HUDEP-2 (cell line): ENCODE measurements around the gene PCCB.
"Not testable (repeated sequence)": the region's sequence is repeated elsewhere in the genome, so short reads cannot be mapped to it uniquely, and the experiment has no call there.

Experiments used
- DNase-seq, 76 experiments: peaks; one replicate each; lab custom pipeline; 2025; ENCODE audit not compliant: unreplicated experiment in 76 of 76; lab: John Stamatoyannopoulos, UW

The PCCB gene

DNA sequence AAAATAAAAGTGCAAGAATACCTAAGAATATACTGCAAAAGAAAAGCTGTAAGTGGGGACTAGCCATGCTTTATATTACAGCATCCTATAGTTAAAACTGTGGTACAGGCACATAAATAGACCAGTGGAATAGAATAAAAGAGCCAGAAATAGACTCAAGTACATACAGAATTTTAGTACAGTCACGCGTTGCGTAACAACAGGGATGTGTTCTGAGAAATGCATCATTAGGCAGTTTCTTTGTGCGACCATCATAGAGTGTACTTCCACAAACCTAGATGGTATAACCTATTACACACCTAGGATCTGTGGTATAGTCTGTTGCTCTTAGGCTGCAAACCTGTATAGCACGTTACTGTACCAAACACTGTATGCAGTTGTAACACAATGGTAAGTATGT, 61.8 kb downstream of the PCCB start:
- no peak for DNase-seq

DNA sequence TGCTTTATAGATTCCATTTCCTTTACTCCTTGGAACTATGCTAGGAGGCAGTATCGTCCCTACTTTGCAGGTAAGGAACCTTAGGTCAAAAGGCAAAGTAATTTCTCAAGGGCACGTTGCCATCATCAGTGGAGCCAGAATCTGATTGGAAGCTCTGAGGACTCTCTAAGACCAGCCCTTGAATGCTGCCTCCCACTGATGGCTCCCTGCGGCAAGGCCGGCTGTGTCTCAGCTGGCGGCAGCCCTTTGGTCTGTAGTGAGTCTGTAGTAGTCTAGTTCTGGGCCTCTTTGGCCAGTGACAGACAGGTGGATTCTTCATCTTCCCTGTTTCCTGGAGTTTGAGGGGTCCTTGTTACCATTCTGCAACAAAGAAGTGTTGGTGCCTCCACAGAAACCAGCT, 76.2 kb downstream of the PCCB start:
- no peak for DNase-seq

DNA sequence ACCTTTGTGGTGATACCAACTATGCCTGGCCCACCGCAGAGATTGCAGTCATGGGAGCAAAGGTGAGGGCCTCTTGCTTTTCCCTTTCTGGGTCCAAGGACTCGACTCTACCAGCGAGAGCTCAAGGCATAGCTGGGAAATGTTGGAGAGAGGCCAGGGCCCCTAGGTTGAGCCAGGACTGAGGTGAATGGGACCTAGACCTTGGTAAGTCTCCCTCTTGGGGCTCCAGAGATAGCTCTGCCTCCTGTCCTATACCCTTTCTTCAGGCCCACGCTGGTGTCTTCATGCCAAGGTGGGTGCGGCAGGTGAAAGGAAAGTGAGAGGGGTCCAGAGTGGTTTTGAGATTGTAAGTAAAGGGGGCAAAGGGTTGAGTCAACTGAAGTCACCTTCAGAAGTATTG, 77.5 kb downstream of the PCCB start:
- no peak for DNase-seq

GRCh38 chr3:136329593-136329992, 79.5 kb downstream of the PCCB start:
- no peak for DNase-seq

GRCh38 chr3:136330900-136331299, 80.8 kb downstream of the PCCB start:
- peak in 2 of 76 experiments; percentile 4 to 17 for DNase-seq

- DNase-seq, result no peak
Measured at GRCh38 chr3:136332302-136332701, 82.2 kb downstream of the PCCB start.

GRCh38 chr3:136332776-136333175, 82.6 kb downstream of the PCCB start:
- DNase-seq, result no peak

- no peak for DNase-seq
Measured at GRCh38 chr3:136334209-136334608, 84.1 kb downstream of the PCCB start.

- DNase-seq, result not testable (repeated sequence)
Measured at GRCh38 chr3:136334726-136335125, 84.6 kb downstream of the PCCB start.

GRCh38 chr3:136336329-136337100, 86.4 kb downstream of the PCCB start:
- DNase-seq, result no peak

DNA sequence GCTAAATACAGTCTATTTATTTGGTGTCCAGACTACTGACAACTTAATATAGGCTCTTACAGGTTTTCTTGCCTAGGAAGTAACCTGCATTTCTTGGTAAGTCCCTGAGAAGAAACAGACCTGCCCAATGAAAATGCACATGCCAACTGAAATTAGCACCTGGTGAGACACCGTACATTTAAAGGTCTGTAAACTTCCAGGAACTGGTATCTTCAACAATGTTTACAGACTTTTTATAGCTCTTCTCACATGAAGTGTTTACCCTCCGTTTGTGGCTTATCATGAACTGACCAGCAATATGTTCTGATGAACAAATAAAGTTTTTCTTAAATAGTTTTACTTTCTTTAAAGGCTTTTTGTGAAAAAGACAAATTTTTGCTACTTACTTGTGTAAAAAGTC, 93.3 kb downstream of the PCCB start:
- no peak for DNase-seq

DNA sequence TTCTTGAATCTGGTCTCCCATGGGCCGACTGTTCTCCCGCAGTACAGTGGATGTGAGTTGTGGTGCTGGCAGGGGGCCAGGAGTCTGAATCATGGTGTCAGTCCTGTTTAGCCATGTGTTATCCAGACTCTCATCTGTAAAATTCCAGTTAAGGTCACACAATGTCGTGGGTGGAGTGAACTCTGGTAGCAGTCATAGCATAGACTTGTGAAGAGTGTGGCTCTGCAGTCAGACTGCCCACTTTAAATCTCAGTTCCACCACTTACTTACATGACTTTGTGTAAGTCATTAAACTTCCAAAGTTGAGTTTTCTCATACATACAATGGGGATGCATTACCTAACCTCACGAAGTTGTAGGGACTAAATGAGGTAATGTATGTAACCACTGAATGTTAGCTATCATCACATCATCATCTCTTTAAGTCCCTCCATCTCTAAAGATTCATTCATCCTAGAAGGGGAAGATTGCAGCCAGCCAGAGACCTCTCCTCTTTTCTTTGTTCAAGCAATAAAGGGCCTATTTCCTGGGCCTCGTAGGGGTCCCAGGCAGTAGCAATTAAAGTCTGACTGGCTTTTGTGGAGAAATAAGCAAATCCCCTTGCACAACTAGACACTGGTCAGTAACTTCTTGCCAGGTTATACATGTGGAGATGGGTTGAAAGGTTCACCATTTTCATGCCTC, 93.9 kb downstream of the PCCB start:
- peak in 66 of 76 experiments; percentile 3 to 76 (median 43) for DNase-seq

- DNase-seq, result no peak
Measured at GRCh38 chr3:136346486-136346885, 96.3 kb downstream of the PCCB start.

GRCh38 chr3:136350132-136350531, 100.0 kb downstream of the PCCB start:
- no peak for DNase-seq

DNA sequence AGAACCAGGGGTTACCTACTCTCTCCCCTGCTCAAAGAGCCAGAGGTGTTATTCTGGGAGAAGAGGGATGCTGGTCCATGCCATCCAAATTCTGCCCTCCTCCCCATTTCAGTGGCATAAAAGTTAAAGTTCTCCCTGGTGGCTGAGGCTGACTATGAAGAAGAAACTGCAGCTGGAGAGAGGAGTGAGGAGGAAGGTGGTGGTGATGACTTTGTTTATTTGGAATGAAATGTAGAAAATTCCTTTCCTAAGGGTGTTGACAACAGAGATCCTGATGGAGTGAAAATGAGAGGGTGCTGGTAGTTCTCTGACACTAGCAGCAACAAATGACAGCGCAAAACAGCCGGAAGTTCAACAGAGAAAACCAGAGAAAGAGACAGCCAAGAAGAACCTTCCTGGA, 100.4 kb downstream of the PCCB start:
- DNase-seq, result no peak

DNA sequence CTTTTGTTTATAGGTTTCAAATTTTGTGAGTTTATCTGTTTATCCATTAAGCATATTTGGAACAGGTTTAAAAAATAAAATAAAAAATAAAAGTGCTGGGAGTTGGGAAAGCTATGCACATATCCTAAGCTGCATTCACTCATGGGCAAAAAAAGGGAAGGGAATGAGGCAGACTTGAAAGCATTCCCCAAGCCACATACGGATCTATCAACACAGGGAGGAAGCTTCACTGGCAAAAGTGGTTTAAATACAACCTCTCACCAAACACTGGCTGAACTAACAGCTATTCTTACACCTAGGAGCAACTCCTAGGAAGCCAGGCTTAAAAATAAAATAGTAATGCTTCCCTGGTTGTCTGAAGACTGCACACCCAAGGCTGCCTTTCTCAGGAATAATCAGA, 101.2 kb downstream of the PCCB start:
- no peak for DNase-seq

DNA sequence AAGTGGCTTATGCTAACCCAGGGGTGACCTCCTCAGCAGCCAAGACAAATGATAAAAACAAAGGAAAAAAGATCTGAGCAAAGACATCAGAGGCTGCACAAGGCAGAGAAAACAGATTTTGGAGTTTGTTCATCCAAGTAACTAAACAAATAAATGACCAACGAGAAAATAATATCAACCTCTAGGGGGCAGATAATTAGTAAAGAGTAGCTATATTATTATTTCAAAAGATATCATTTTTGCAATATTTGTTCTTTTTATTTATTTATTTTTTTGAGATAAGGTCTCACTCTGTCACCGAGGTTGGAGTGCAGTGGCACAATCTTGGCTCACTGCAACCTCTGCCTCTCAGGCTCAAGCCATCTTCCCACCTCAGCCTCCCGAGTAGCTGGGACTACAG, 101.8 kb downstream of the PCCB start:
- DNase-seq, result no peak

DNA sequence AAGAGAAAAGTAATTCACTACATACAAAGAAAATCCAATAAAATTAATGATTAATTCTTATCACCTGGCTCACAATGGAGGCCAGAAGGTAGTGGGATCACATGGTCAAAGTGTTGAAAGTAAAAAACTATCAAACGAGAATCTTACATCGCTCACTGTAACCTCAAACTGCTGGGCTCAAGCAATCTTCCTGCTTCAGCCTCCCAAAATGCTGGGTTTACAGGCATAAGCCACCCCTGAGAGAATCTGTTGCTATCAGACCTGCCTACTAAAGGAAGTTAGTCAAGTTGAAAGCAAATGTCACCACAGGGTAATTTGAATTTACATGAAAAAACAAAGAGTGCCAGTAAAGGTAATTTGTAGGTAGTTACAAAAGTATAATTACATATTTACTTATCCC, 103.3 kb downstream of the PCCB start:
- no peak for DNase-seq

GRCh38 chr3:136366289-136366688, 116.1 kb downstream of the PCCB start:
- DNase-seq, result no peak

GRCh38 chr3:136375800-136376199, 125.7 kb downstream of the PCCB start:
- not testable (repeated sequence) for DNase-seq

DNA sequence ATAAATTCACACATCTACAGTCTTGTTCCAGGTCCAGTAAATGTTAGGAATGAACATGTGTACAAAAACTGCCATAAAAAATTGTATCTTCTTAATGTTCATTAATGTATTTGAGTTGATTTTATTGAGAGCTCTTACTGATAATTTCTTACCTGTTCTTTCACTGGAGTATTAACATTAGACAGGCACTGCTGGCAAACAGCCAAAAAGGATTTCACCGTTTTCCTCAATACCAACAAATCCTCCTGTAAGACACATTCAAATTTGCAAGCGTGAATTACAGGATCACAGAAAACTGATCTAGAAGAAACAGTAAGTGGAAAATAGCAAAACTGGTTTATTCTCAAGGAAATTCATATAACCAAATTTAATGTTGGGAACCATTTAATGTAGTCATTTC, 127.4 kb downstream of the PCCB start:
- DNase-seq, result no peak

- no peak for DNase-seq
Measured at GRCh38 chr3:136378011-136378410, 127.9 kb downstream of the PCCB start.
